HEK293 (cell line): ENCODE measurements around the gene STT3A.

ENCODE experiments used
- CTCF ChIA-PET: fragments of 350-600 bp; formaldehyde crosslinking; extraction: SDS; loops from one replicate; lab custom pipeline; 2021; ENCODE audit warnings: antibody characterized with exemption; lab: Yijun Ruan, JAX
- POLR2A ChIA-PET: fragments of 300-600 bp; formaldehyde crosslinking; extraction: SDS; loops from one replicate; lab custom pipeline; 2020; ENCODE audit warnings: antibody characterized with exemption, inconsistent platforms; lab: Yijun Ruan, JAX
- H3K27ac ChIP-seq: fragments of 200-500 bp; sonication (Bioruptor generic); 2 replicates; pipeline ENCODE4 v1.5.1; 2014; ENCODE audit warnings: low read depth, low read length, control low read depth, inconsistent platforms; ENCODE audit errors: extremely low read depth
- H3K36me3 ChIP-seq, 2 experiments: fragments of 200-500 bp in 1 of 2; sonication (Bioruptor generic) in 1 of 2; 1 replicate in 1 of 2; 2 replicates in 1 of 2; pipeline ENCODE4 v1.5.1; 2014 to 2017; ENCODE audit warnings: inconsistent platforms in 2 of 2, low read length in 2 of 2; ENCODE audit not compliant: control insufficient read depth in 2 of 2, insufficient read depth in 1 of 2
- H3K4me1 ChIP-seq: fragments of 200-500 bp; sonication (Bioruptor generic); 2 replicates; pipeline ENCODE4 v1.5.1; 2014; ENCODE audit warnings: mild to moderate bottlenecking, low read length, inconsistent platforms; ENCODE audit not compliant: control insufficient read depth, insufficient read depth
- H3K4me3 ChIP-seq: 2 replicates; pipeline ENCODE4 v1.5.1; 2011; ENCODE audit warnings: low read depth, mild to moderate bottlenecking, control low read depth, low read length, moderate library complexity
- H3K9me3 ChIP-seq: fragments of 200-500 bp; sonication (Bioruptor generic); 2 replicates; pipeline ENCODE4 v1.5.1; 2014; ENCODE audit warnings: low read depth, low read length, inconsistent platforms; ENCODE audit not compliant: control insufficient read depth, insufficient read depth
- MZF1 ChIP-seq: fragments of 450-650 bp; formaldehyde crosslinking; IDR thresholded peaks from 2 replicates; pipeline ENCODE4 v1.5.1; 2017; ENCODE audit warnings: missing biosample characterization, missing genetic modification characterization, borderline replicate concordance
- SP7 ChIP-seq: fragments of 450-650 bp; formaldehyde crosslinking; IDR thresholded peaks from 2 replicates; pipeline ENCODE4 v1.5.1; 2016; ENCODE audit warnings: missing biosample characterization, missing genetic modification characterization
- ZNF121 ChIP-seq: fragments of 450-650 bp; formaldehyde crosslinking; IDR thresholded peaks from 2 replicates; pipeline ENCODE4 v1.5.1; 2016; ENCODE audit warnings: missing biosample characterization, missing genetic modification characterization
- ZNF23 ChIP-seq: fragments of 450-650 bp; formaldehyde crosslinking; IDR thresholded peaks from 2 replicates; pipeline ENCODE4 v1.5.1; 2016; ENCODE audit warnings: missing biosample characterization, missing genetic modification characterization, borderline replicate concordance
- ZNF473 ChIP-seq: fragments of 450-650 bp; formaldehyde crosslinking; IDR thresholded peaks from 2 replicates; pipeline ENCODE4 v1.5.1; 2017; ENCODE audit warnings: missing biosample characterization, missing genetic modification characterization
- ZNF571 ChIP-seq: fragments of 450-650 bp; formaldehyde crosslinking; IDR thresholded peaks from 2 replicates; pipeline ENCODE4 v1.5.0; 2017; ENCODE audit warnings: missing biosample characterization, missing genetic modification characterization
- ZNF621 ChIP-seq: fragments of 450-650 bp; formaldehyde crosslinking; IDR thresholded peaks from 2 replicates; pipeline ENCODE4 v1.5.1; 2017; ENCODE audit warnings: missing biosample characterization, missing genetic modification characterization
- ZNF843 ChIP-seq: fragments of 450-650 bp; formaldehyde crosslinking; IDR thresholded peaks from 2 replicates; pipeline ENCODE4 v1.5.1; 2016; ENCODE audit warnings: missing biosample characterization, missing genetic modification characterization
- TF ChIP-seq, protein P1 (sequence below): fragments of 450-650 bp; formaldehyde crosslinking; conservative IDR thresholded peaks from 2 replicates; pipeline ENCODE4 v1.5.1; 2016; ENCODE audit warnings: low read depth, missing biosample characterization, missing genetic modification characterization
- TF ChIP-seq, protein P2 (sequence below): fragments of 450-650 bp; formaldehyde crosslinking; IDR thresholded peaks from 2 replicates; pipeline ENCODE4 v1.5.1; 2016; ENCODE audit warnings: missing biosample characterization, missing genetic modification characterization, borderline replicate concordance

The STT3A gene

DNA sequence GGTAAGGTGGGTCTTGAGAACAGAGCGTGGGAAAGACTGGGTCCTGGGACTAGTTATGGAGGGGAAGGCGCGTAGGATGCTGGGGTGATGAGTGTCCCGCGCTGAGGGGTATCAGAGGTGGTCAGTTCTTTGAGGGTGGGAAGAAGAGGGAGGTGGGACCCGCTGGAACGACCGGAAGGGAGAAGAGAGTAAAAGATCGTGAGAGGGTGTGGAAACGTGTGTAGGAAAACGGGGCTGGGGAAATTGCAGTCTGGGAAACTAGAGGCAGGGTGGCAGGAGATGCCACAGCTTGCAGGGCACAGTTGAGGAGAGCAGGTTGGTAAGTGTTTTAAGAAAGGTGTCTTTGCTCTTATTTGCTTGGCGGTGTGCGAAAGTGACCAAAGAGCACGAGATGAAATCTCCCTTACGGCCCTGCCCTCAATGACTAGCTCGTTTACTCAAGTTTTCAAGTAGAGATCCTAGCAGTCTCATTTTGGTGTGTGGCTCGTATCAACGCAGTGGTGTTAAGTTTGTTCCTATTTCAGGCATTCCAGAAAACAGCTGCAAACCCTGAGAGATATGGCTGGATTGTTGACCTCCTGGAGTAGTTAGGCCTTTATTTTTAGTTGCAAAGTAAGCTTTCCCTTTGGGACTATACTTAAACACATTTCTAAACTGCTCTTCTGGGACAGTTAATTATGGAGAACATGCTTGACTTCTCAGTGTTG lies 615 bp downstream of the STT3A start (continued):
- TF ChIP-seq, protein P1, sequence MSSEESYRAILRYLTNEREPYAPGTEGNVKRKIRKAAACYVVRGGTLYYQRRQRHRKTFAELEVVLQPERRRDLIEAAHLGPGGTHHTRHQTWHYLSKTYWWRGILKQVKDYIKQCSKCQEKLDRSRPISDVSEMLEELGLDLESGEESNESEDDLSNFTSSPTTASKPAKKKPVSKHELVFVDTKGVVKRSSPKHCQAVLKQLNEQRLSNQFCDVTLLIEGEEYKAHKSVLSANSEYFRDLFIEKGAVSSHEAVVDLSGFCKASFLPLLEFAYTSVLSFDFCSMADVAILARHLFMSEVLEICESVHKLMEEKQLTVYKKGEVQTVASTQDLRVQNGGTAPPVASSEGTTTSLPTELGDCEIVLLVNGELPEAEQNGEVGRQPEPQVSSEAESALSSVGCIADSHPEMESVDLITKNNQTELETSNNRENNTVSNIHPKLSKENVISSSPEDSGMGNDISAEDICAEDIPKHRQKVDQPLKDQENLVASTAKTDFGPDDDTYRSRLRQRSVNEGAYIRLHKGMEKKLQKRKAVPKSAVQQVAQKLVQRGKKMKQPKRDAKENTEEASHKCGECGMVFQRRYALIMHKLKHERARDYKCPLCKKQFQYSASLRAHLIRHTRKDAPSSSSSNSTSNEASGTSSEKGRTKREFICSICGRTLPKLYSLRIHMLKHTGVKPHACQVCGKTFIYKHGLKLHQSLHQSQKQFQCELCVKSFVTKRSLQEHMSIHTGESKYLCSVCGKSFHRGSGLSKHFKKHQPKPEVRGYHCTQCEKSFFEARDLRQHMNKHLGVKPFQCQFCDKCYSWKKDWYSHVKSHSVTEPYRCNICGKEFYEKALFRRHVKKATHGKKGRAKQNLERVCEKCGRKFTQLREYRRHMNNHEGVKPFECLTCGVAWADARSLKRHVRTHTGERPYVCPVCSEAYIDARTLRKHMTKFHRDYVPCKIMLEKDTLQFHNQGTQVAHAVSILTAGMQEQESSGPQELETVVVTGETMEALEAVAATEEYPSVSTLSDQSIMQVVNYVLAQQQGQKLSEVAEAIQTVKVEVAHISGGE = peak; percentile 95
- TF ChIP-seq SP7 (tag by site-specific recombination) = no peak

GRCh38 chr11:125594958-125595357 lies 2.3 kb downstream of the STT3A start:
- Histone ChIP-seq H3K4me3 (no peak overlapping the region), H3K27ac (no peak overlapping the region)
- POLR2A ChIA-PET = no interaction called here

DNA sequence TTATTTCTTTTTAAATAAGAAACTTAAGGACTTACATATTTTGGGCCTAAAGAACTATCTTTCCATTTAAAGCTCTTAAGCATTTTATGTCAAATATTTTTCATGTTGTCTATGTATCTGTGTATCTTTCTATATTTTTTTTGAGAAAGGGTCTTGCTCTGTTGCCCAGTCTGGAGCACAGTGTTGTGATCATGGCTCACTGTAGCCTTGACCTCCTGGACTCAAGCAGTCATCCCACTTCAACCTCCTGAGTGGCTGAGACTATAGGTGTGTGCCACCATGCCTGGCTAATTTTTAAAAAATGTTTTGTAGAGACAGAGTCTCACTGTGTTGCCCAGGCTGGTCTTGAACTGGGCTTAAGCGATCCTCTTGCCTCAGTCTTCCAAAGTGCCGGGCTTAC lies 8.0 kb downstream of the STT3A start:
- TF ChIP-seq MZF1 (tag by site-specific recombination) (no peak), ZNF121 (tag by site-specific recombination) (peak; percentile 65; the same call in 1 of the 2 replicates)
- TF ChIP-seq, all 188 proteins: peak for 1
- no peak overlapping the region for H3K4me3 ChIP-seq
- H3K9me3 ChIP-seq = no peaks in the 10 kb centered on the region
- CTCF ChIA-PET = no interaction called here
- H3K36me3 ChIP-seq = peaks cover 52 to 92% of the 10 kb centered on the region in 2 experiments
- H3K27ac ChIP-seq = no peak overlapping the region
- H3K4me1 ChIP-seq = no peaks in the 10 kb centered on the region
- POLR2A ChIA-PET = no interaction called here

More at GRCh38 chr11:125594958-125595357, 2.3 kb downstream of the STT3A start:
- no peaks in the 10 kb centered on the region for H3K9me3 ChIP-seq
- H3K36me3 ChIP-seq = peaks cover 19 to 40% of the 10 kb centered on the region in 2 experiments
- CTCF ChIA-PET = no interaction called here
- H3K4me1 ChIP-seq = no peaks in the 10 kb centered on the region; the same call in 1 of the 2 replicates
- TF ChIP-seq ZNF621 (tag by site-specific recombination) = no peak
- no peak for TF ChIP-seq ZNF571 (tag by site-specific recombination)
- TF ChIP-seq, protein P2, sequence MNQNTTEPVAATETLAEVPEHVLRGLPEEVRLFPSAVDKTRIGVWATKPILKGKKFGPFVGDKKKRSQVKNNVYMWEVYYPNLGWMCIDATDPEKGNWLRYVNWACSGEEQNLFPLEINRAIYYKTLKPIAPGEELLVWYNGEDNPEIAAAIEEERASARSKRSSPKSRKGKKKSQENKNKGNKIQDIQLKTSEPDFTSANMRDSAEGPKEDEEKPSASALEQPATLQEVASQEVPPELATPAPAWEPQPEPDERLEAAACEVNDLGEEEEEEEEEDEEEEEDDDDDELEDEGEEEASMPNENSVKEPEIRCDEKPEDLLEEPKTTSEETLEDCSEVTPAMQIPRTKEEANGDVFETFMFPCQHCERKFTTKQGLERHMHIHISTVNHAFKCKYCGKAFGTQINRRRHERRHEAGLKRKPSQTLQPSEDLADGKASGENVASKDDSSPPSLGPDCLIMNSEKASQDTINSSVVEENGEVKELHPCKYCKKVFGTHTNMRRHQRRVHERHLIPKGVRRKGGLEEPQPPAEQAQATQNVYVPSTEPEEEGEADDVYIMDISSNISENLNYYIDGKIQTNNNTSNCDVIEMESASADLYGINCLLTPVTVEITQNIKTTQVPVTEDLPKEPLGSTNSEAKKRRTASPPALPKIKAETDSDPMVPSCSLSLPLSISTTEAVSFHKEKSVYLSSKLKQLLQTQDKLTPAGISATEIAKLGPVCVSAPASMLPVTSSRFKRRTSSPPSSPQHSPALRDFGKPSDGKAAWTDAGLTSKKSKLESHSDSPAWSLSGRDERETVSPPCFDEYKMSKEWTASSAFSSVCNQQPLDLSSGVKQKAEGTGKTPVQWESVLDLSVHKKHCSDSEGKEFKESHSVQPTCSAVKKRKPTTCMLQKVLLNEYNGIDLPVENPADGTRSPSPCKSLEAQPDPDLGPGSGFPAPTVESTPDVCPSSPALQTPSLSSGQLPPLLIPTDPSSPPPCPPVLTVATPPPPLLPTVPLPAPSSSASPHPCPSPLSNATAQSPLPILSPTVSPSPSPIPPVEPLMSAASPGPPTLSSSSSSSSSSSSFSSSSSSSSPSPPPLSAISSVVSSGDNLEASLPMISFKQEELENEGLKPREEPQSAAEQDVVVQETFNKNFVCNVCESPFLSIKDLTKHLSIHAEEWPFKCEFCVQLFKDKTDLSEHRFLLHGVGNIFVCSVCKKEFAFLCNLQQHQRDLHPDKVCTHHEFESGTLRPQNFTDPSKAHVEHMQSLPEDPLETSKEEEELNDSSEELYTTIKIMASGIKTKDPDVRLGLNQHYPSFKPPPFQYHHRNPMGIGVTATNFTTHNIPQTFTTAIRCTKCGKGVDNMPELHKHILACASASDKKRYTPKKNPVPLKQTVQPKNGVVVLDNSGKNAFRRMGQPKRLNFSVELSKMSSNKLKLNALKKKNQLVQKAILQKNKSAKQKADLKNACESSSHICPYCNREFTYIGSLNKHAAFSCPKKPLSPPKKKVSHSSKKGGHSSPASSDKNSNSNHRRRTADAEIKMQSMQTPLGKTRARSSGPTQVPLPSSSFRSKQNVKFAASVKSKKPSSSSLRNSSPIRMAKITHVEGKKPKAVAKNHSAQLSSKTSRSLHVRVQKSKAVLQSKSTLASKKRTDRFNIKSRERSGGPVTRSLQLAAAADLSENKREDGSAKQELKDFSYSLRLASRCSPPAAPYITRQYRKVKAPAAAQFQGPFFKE (tag by site-specific recombination) = no peak
- no peak for TF ChIP-seq ZNF473 (tag by site-specific recombination)
- no peak for TF ChIP-seq ZNF23
- TF ChIP-seq ZNF843 (tag by site-specific recombination) = no peak
- TF ChIP-seq, all 188 proteins: peak for 0
